HG02852 (cell line): ENCODE results near the gene PSME3.
"Not testable (repeated sequence)": the region's sequence is repeated elsewhere in the genome, so short reads cannot be mapped to it uniquely, and the experiment has no call there.

Experiments used
- ATAC-seq: cut with Tn5 transposase; IDR thresholded peaks from one replicate; pipeline ENCODE4 v1.9.1; 2021; ENCODE audit warnings: mild to moderate bottlenecking, moderate library complexity; ENCODE audit not compliant: unreplicated experiment

The PSME3 gene

GRCh38 chr17:42873932-42874695 is 40.9 kb downstream of the PSME3 start:
- ATAC-seq: not testable (repeated sequence)

- no peak for ATAC-seq
Measured at GRCh38 chr17:42877037-42877436, 43.8 kb downstream of the PSME3 start.

GRCh38 chr17:42878123-42878880 is 45.1 kb downstream of the PSME3 start:
- no peak for ATAC-seq

GRCh38 chr17:42878924-42879595 is 45.9 kb downstream of the PSME3 start:
- no peak for ATAC-seq

GRCh38 chr17:42879596-42879985 is 46.4 kb downstream of the PSME3 start:
- no peak for ATAC-seq

- ATAC-seq: no peak
Measured at GRCh38 chr17:42880776-42881310, 47.6 kb downstream of the PSME3 start.

- ATAC-seq: not testable (repeated sequence)
Measured at GRCh38 chr17:42881706-42882105, 48.5 kb downstream of the PSME3 start.

- ATAC-seq: no peak
Measured at GRCh38 chr17:42882166-42882565, 49.0 kb downstream of the PSME3 start.

- ATAC-seq: no peak
Measured at GRCh38 chr17:42883802-42884558, 50.8 kb downstream of the PSME3 start.

GRCh38 chr17:42885806-42886205 is 52.6 kb downstream of the PSME3 start:
- ATAC-seq: not testable (repeated sequence)

- ATAC-seq: no peak
Measured at GRCh38 chr17:42886283-42887176, 53.3 kb downstream of the PSME3 start.

GRCh38 chr17:42889809-42890208 is 56.6 kb downstream of the PSME3 start:
- ATAC-seq: no peak

GRCh38 chr17:42891539-42892152 is 58.4 kb downstream of the PSME3 start:
- ATAC-seq: no peak

GRCh38 chr17:42893359-42893758 is 60.2 kb downstream of the PSME3 start:
- ATAC-seq: no peak
